ENCODE data around the gene TIMM22. TPM values are rescaled to one million over a fixed set of nuclear protein-coding genes. Genes with fewer than 3 reads are reported as not detected.

Gene TIMM22
- total and polyA plus RNA-seq, 2 donors (not counting 3 experiments of a cell fraction or from before 2014, with no cell fraction given): 19.0 to 19.6 TPM

DNA sequence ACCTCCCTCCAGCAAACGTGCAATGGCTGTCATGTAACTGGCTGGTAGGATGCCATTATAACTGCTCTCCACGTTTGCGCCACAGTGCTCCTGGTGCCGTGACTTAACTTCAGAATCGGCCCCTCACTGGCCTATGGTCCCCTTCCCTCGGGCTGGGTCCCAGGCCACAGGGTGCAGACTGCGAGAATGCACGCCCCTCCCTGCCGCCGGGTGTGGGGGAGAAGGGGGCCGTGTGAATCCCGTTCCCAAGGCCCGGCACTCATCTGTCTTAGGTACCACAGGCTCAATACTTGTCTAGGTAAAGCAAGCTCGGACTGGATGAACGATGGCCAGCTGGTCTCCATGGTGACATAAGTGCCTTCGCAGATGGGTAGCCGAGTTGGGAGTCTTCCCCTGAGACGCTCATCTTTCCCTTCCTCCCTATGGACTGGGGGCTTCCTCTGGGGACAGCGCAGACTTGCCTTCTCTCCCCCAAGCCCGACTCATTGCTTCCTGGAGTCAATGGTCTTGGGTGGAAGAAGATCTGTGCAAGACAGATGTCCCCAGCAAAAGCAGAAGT, 37.8 kb downstream of the TIMM22 start:
- Histone ChIP-seq H3K27me3 (ENCODE audit: control insufficient read depth in 2 of 2, insufficient read depth in 2 of 2, low read length in 2 of 2) (no peaks in the 10 kb centered on the region), H3K4me1 (ENCODE audit: control insufficient read depth, extremely low read depth, insufficient read depth, low read length) (peaks cover 7% of the 10 kb centered on the region), H3K9ac (replicated peaks; ENCODE audit: extremely low read depth, insufficient read depth, low read length) (no peak overlapping the region), H3K36me3 (ENCODE audit: control insufficient read depth in 2 of 2, extremely low read depth in 1 of 2, insufficient read depth in 2 of 2, low read length in 2 of 2) (peaks cover 0 to 3% of the 10 kb centered on the region in 2 experiments), H3K79me2 (ENCODE audit: control insufficient read depth, insufficient read depth, low read length) (no peaks in the 10 kb centered on the region), H2AFZ (ENCODE audit: low read depth, low read length) (no peak overlapping the region), H3K9me3 (replicated peaks; ENCODE audit: control insufficient read depth, insufficient read depth, low read length) (no peaks in the 10 kb centered on the region), H3K4me2 (ENCODE audit: insufficient read depth, low read length) (no peak overlapping the region), H3K27ac (ENCODE audit: insufficient read depth, low read depth, low read length) (no peak overlapping the region), H4K20me1 (replicated peaks; ENCODE audit: control insufficient read depth, extremely low read depth, insufficient read depth, low read length) (no peaks in the 10 kb centered on the region), H3K9me1 (replicated peaks; ENCODE audit: control insufficient read depth, extremely low read depth, insufficient read depth, low read length) (no peaks in the 10 kb centered on the region), H3K4me3 (replicated peaks in 1 of 3; ENCODE audit: insufficient read depth in 1 of 3, low read depth in 1 of 3, low read length in 3 of 3) (no peak overlapping the region)
- dilution Hi-C loops (cut with MboI; ENCODE audit: extremely low pct_ligation_motif_present, low sequenced_read_pairs) (no loop called here), intact Hi-C loops (cut with micrococcal nuclease) (no loop called here)
- DNase-seq (ENCODE audit: low read depth, low spot score) (no peak), FAIRE-seq (no peak)
- CTCF ChIA-PET: interaction anchor here (1.0 kb wide), 1 partner anchor 23 kb away, joined by 3 read pairs; no protein-coding TSS in a partner anchor
- POLR2A ChIA-PET: no interaction called here
- no TSS peak for BruUV-seq (replicated peaks)
- TF ChIP-seq, protein P1, sequence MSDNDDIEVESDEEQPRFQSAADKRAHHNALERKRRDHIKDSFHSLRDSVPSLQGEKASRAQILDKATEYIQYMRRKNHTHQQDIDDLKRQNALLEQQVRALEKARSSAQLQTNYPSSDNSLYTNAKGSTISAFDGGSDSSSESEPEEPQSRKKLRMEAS (IDR thresholded peaks at IDR 0.05; ENCODE audit: insufficient read depth, insufficient read length): no peak
- TF ChIP-seq FOS (IDR thresholded peaks at IDR 0.05; ENCODE audit: borderline replicate concordance, insufficient read depth, low read length) (no peak), POLR2A (IDR thresholded peaks at IDR 0.05; ENCODE audit: low read depth, low read length) (no peak), POLR2AphosphoS5 (IDR thresholded peaks at IDR 0.05; ENCODE audit: insufficient read depth, low read depth, low read length) (no peak)

DNA sequence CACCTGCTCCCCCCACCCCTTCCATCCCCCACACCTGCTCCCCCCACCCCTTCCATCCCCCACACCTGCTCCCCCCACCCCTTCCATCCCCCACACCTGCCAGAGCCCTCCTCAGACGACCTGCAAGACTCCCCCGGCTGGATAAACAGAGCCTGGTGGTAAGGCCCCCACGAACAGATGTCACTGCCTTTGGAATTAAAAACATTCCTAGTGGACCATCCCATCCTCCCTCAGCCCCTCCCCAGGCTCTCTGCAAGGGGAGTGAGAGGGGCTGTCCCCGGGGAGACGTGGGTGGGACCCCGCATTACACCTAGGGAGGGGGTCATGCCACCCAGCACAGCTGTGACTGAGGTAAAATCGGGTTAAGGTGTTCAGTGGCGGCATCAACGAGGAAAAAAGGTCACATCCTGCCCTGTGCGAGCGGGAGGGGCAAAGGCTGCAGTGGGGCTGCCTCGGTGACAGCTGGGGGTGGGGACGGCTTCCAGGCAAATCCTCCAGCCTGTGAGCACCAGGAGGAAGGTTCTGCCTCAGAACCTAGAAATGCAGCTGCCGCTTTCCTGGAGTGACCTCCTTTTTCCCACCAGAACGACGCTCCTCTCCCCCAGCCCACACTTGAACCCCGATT, 38.7 kb downstream of the TIMM22 start:
- Histone ChIP-seq H3K79me2 (ENCODE audit: control insufficient read depth, insufficient read depth, low read length) (peaks cover 5% of the 10 kb centered on the region), H3K9me1 (replicated peaks; ENCODE audit: control insufficient read depth, extremely low read depth, insufficient read depth, low read length) (no peaks in the 10 kb centered on the region), H2AFZ (ENCODE audit: low read depth, low read length) (no peak overlapping the region), H3K9me3 (replicated peaks; ENCODE audit: control insufficient read depth, insufficient read depth, low read length) (no peaks in the 10 kb centered on the region), H3K4me2 (ENCODE audit: insufficient read depth, low read length) (no peak overlapping the region), H3K4me1 (ENCODE audit: control insufficient read depth, extremely low read depth, insufficient read depth, low read length) (peaks cover 16% of the 10 kb centered on the region), H3K27me3 (ENCODE audit: control insufficient read depth in 2 of 2, insufficient read depth in 2 of 2, low read length in 2 of 2) (no peaks in the 10 kb centered on the region), H4K20me1 (replicated peaks; ENCODE audit: control insufficient read depth, extremely low read depth, insufficient read depth, low read length) (no peaks in the 10 kb centered on the region), H3K36me3 (ENCODE audit: control insufficient read depth in 2 of 2, extremely low read depth in 1 of 2, insufficient read depth in 2 of 2, low read length in 2 of 2) (peaks cover 0 to 3% of the 10 kb centered on the region in 2 experiments), H3K27ac (ENCODE audit: insufficient read depth, low read depth, low read length) (no peak overlapping the region), H3K9ac (replicated peaks; ENCODE audit: extremely low read depth, insufficient read depth, low read length) (no peak overlapping the region), H3K4me3 (replicated peaks in 1 of 3; ENCODE audit: insufficient read depth in 1 of 3, low read depth in 1 of 3, low read length in 3 of 3) (no peak overlapping the region)
- DNase-seq (ENCODE audit: low read depth, low spot score): no peak
- intact Hi-C loops (cut with micrococcal nuclease) (no loop called here), dilution Hi-C loops (cut with MboI; ENCODE audit: extremely low pct_ligation_motif_present, low sequenced_read_pairs) (no loop called here)
- no peak for TF ChIP-seq MYC (IDR thresholded peaks at IDR 0.05; ENCODE audit: low read depth, low read length)
- no peak for TF ChIP-seq POLR2A (IDR thresholded peaks at IDR 0.05; ENCODE audit: low read depth, low read length)
- TF ChIP-seq JUN (IDR thresholded peaks at IDR 0.05; ENCODE audit: borderline replicate concordance, insufficient read depth, insufficient read length, low read depth): no peak
- no peak for TF ChIP-seq EZH2 (IDR thresholded peaks at IDR 0.05; ENCODE audit: borderline replicate concordance, low read depth, low read length, severe bottlenecking)
- no peak for TF ChIP-seq FOS (IDR thresholded peaks at IDR 0.05; ENCODE audit: borderline replicate concordance, insufficient read depth, low read length)
- TF ChIP-seq, protein P2, sequence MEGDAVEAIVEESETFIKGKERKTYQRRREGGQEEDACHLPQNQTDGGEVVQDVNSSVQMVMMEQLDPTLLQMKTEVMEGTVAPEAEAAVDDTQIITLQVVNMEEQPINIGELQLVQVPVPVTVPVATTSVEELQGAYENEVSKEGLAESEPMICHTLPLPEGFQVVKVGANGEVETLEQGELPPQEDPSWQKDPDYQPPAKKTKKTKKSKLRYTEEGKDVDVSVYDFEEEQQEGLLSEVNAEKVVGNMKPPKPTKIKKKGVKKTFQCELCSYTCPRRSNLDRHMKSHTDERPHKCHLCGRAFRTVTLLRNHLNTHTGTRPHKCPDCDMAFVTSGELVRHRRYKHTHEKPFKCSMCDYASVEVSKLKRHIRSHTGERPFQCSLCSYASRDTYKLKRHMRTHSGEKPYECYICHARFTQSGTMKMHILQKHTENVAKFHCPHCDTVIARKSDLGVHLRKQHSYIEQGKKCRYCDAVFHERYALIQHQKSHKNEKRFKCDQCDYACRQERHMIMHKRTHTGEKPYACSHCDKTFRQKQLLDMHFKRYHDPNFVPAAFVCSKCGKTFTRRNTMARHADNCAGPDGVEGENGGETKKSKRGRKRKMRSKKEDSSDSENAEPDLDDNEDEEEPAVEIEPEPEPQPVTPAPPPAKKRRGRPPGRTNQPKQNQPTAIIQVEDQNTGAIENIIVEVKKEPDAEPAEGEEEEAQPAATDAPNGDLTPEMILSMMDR (IDR thresholded peaks at IDR 0.05; ENCODE audit: extremely low read depth in 1 of 2, insufficient read depth in 1 of 2, low read depth in 1 of 2, low read length in 2 of 2): no peak
- TF ChIP-seq POLR2AphosphoS5 (IDR thresholded peaks at IDR 0.05; ENCODE audit: insufficient read depth, low read depth, low read length): no peak
- TF ChIP-seq GATA2 (IDR thresholded peaks at IDR 0.05; ENCODE audit: insufficient read depth, insufficient read length, low read depth, low read length): no peak
- TF ChIP-seq, protein P1 (IDR thresholded peaks at IDR 0.05; ENCODE audit: insufficient read depth, insufficient read length): no peak
- no peak for FAIRE-seq
- no TSS peak for BruUV-seq (replicated peaks)
- CTCF ChIA-PET: interaction anchor here (1.6 to 5.5 kb wide), 2 partner anchors 21 to 23 kb away, joined by 7 to 24 read pairs; no protein-coding TSS in a partner anchor
- POLR2A ChIA-PET: interaction anchor here (0.6 kb wide), 1 partner anchor 321 kb away, joined by 6 read pairs; the partner anchor contains the start of gene VPS53
